ENCODE measurements around the gene TLE6.
A peak's percentile ranks its signal among the peaks of the same experiment; 100 is the strongest.
"Not testable (repeated sequence)": the region's sequence is repeated elsewhere in the genome, so short reads cannot be mapped to it uniquely, and the experiment has no call there.

TLE6 gene

GRCh38 chr19:3027292-3027691 lies 49.9 kb downstream of the TLE6 start:
- FAIRE-seq (no peak), DNase-seq (ENCODE audit: low spot score) (no peak)

- DNase-seq (ENCODE audit: low spot score) (no peak), FAIRE-seq (no peak)
Observed at GRCh38 chr19:3027981-3028304, 50.6 kb downstream of the TLE6 start.

GRCh38 chr19:3028305-3029064 lies 51.1 kb downstream of the TLE6 start:
- DNase-seq (ENCODE audit: low spot score) (no peak), FAIRE-seq (no peak)

DNA sequence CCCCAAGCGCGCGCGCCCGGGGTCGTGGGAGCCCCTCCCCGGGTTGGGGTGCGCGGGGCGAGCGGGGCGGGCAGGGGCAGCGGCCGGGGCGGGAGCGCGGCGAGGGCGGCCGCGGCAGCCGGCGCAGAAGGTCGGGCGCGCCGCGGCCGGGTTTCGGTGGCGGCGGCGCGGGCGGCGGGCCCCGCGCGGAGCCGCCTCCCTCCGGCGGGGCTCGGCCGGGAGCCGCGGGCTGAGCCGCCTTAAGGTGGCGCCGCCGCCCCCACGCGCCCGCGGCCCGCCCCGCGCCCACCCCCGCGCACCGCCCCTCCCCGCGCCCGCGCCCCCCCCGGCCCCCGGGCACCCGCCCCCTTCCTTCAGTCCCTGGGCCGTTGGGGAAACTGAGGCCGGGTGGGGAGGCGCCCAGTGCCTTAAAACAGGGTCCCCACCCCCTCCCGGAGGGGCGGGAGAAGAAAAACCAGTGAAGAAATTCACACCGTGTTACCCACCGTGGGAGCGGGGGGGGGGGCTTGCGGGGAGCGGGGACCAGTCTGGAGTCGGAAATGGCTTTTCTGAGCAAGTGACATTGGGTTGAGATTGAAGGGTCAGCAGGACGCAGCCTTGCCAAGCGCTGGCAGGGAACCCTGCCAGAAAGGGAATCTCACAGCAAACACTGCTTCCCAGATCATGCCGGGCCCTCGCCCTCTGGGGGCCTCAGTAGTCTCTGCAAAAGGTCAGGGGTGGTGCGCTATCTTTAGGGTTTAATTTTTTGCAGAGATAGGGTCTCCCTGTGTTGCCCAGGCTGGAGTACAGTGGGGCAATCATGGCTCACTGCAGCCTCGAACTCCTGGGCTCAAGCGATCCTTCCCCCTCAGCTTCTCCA lies 51.9 kb downstream of the TLE6 start, which contains the start of gene TLE2:
TSS of gene TLE2 (minus strand) at position 216 of the 859 bp plus-strand sequence. CDS start 376 bp downstream, outside the sequence.
- DNase-seq (ENCODE audit: low spot score) (no peak), FAIRE-seq (no peak)

DNA sequence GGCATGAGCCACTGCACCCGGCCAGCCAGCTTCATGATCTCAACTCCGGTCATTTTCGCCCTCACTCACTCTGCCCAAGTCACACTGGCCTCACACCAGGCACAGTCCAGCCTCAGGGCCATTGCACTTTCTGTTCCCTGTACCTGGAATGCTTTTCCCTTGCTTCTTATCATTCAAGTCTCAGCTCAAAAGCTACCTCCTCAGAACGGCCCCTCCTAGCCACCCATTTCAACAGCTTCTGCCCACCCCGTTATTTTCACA lies 54.2 kb downstream of the TLE6 start:
- FAIRE-seq = no peak
- DNase-seq (ENCODE audit: low spot score) = no peak

- no peak for FAIRE-seq
- DNase-seq (ENCODE audit: low spot score) = peak; percentile 5
Observed at GRCh38 chr19:3033595-3034405, 56.4 kb downstream of the TLE6 start.

DNA sequence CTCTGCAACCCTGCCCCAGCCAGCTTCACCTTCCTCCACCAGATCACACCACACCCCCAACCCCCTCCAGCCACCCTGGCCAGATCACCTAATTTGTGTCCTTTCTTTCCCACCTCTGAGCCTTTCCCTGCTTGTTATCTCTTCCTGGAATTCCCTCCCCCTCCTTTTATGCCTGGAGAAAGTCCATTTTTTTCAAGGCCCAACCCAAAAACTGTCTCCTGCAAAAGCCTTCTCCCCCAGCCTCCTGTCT lies 57.0 kb downstream of the TLE6 start:
- DNase-seq (ENCODE audit: low spot score) = no peak

GRCh38 chr19:3034656-3035541 lies 57.5 kb downstream of the TLE6 start:
- FAIRE-seq = no peak

More for the DNA sequence above, 57.0 kb downstream of the TLE6 start:
- FAIRE-seq = no peak

DNA sequence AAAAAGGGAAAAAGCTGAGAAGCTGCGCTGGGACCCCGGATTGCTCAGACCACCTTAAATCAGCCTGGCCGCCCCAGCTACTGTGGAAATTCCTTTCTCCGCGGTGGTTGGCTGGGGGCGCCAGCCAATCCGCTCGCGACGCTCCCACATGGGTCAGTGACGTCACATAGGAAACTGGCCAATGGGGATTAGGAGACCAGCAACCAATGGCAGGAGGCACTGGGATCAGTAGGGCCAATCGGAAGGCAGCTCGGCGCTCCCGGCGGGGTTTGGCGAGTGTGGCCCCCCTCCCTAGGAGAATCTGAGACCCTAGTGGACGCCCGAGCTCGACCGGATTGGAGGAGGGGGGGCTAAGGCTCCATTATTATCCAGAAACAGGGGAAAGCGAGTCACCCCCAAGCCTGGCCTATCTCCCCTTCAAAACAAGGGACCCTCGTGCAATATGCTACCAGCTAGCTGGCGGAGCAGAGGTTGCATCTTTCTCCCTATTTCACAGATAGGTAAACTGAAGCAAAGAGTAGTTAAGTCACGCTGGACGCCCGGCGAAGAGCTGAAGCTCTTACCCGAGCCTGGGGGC lies 58.3 kb downstream of the TLE6 start:
- DNase-seq (ENCODE audit: low spot score) (peak; percentile 97), FAIRE-seq (peak; percentile 93)

More at GRCh38 chr19:3034656-3035541, 57.5 kb downstream of the TLE6 start:
- DNase-seq (ENCODE audit: low spot score) = peak; percentile 6

GRCh38 chr19:3036119-3036976 lies 59.0 kb downstream of the TLE6 start:
- no peak for FAIRE-seq
- peak; percentile 78 for DNase-seq (ENCODE audit: low spot score)

- FAIRE-seq; DNase-seq (ENCODE audit: low spot score): not testable (repeated sequence)
Observed at GRCh38 chr19:3036977-3037544, 59.7 kb downstream of the TLE6 start.

GRCh38 chr19:3038214-3038613 lies 60.9 kb downstream of the TLE6 start:
- no peak for FAIRE-seq
- no peak for DNase-seq (ENCODE audit: low spot score)

DNA sequence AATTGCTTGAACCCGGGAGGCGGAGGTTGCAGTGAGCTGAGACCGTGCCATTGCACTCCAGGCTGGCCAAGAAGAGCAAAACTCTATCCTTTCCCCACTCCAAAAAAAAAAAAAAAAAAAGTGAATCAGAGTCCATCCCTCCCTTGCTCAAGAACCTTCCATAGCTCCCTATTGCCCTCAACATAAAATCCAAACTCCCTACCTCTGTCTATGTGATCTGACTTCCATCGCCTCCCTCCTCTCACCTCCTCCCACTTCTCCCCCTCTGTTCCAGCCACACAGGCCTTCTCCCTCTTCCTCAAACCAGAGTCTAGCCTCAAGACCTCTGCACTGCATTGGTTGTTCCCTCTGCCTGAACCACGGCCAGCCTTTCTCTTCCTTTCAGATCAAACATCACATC lies 61.8 kb downstream of the TLE6 start:
- DNase-seq (ENCODE audit: low spot score) (no peak), FAIRE-seq (no peak)

GRCh38 chr19:3039641-3040077 lies 62.3 kb downstream of the TLE6 start:
- FAIRE-seq (no peak), DNase-seq (ENCODE audit: low spot score) (no peak)

GRCh38 chr19:3041327-3041726 lies 64.0 kb downstream of the TLE6 start:
- DNase-seq (ENCODE audit: low spot score) = no peak
- no peak for FAIRE-seq

GRCh38 chr19:3041761-3042620 lies 64.6 kb downstream of the TLE6 start:
- FAIRE-seq (no peak), DNase-seq (ENCODE audit: low spot score) (no peak)

- DNase-seq (ENCODE audit: low spot score) = no peak
- FAIRE-seq = no peak
Observed at GRCh38 chr19:3042621-3043267, 65.4 kb downstream of the TLE6 start.
